Measurements from ENCODE around the gene ATP9B. TPM values are rescaled to one million over a fixed set of nuclear protein-coding genes. Genes with fewer than 3 reads are reported as not detected.

The ATP9B gene
- total RNA-seq, 1 experiment from 2014 or later, result 20.9 TPM

- Mint-ChIP-seq H3K4me3 (no peak overlapping the region; a peak in 1 of 5 replicates), H3K27ac (no peak overlapping the region), H3K36me3 (ENCODE audit: insufficient read depth in 1 of 3, low read depth in 3 of 3) (no peaks in the 10 kb centered on the region), H3K4me1 (peaks cover 0 to 21% of the 10 kb centered on the region in 2 experiments; a peak in 2 of 4 replicates), H3K9me3 (no peaks in the 10 kb centered on the region; a peak in 1 of 5 replicates), H3K27me3 (ENCODE audit: low read depth) (peaks cover 37% of the 10 kb centered on the region)
- Histone ChIP-seq H2AK5ac (ENCODE audit: insufficient read length, low read length) (no peak overlapping the region), H3K27ac (ENCODE audit: insufficient read length, low read depth, low read length) (no peak overlapping the region), H2BK120ac (ENCODE audit: low read depth, low read length, poor library complexity, severe bottlenecking) (no peak overlapping the region), H4K8ac (replicated peaks; ENCODE audit: insufficient read length, low read depth, low read length) (no peak overlapping the region), H3K27me3 (ENCODE audit: insufficient read depth, low read length) (peaks cover 25% of the 10 kb centered on the region), H2BK5ac (ENCODE audit: insufficient read length, low read length) (no peak overlapping the region), H3K18ac (ENCODE audit: insufficient read length, low read depth, low read length) (no peak overlapping the region), H2BK12ac (ENCODE audit: insufficient read length, low read depth, low read length) (no peak overlapping the region), H3K56ac (ENCODE audit: insufficient read length, low read depth, low read length) (no peak overlapping the region), H3K4me1 (ENCODE audit: insufficient read depth, low read length) (no peaks in the 10 kb centered on the region), H4K20me1 (ENCODE audit: control insufficient read depth, insufficient read depth, insufficient read length) (no peaks in the 10 kb centered on the region), H3K9me3 (ENCODE audit: control insufficient read depth, low read depth, low read length) (no peaks in the 10 kb centered on the region), H2BK15ac (ENCODE audit: low read depth, low read length) (no peak overlapping the region), H3K23ac (ENCODE audit: insufficient read length, low read depth, low read length) (no peak overlapping the region), H2AFZ (ENCODE audit: low read length) (no peak overlapping the region), H3K23me2 (ENCODE audit: insufficient read length, low read depth, low read length, poor library complexity, severe bottlenecking) (peaks cover 5% of the 10 kb centered on the region), H2BK20ac (ENCODE audit: low read depth, low read length, poor library complexity, severe bottlenecking) (no peak overlapping the region), H3K79me1 (ENCODE audit: insufficient read depth, low read depth, low read length, poor library complexity, severe bottlenecking) (no peaks in the 10 kb centered on the region), H3K9ac (ENCODE audit: extremely low read depth, insufficient read length, low read length) (no peak overlapping the region), H4K5ac (ENCODE audit: insufficient read length, low read depth, low read length) (no peak overlapping the region), H3K79me2 (ENCODE audit: insufficient read depth, low read length) (no peaks in the 10 kb centered on the region), H3K4me2 (ENCODE audit: insufficient read depth, insufficient read length, low read length) (no peak overlapping the region), H3T11ph (ENCODE audit: low read length) (no peak overlapping the region), H3K4ac (ENCODE audit: low read depth, low read length) (no peak overlapping the region), H4K91ac (ENCODE audit: insufficient read length, low read depth, low read length) (no peak overlapping the region), H3K14ac (ENCODE audit: insufficient read depth, low read length) (no peak overlapping the region)
- no CpG with 5 or more reads among the region's 16 CpGs for WGBS (ENCODE audit: extremely low coverage, insufficient read length, low lambda C conversion rate)
- TF ChIP-seq, protein P1, sequence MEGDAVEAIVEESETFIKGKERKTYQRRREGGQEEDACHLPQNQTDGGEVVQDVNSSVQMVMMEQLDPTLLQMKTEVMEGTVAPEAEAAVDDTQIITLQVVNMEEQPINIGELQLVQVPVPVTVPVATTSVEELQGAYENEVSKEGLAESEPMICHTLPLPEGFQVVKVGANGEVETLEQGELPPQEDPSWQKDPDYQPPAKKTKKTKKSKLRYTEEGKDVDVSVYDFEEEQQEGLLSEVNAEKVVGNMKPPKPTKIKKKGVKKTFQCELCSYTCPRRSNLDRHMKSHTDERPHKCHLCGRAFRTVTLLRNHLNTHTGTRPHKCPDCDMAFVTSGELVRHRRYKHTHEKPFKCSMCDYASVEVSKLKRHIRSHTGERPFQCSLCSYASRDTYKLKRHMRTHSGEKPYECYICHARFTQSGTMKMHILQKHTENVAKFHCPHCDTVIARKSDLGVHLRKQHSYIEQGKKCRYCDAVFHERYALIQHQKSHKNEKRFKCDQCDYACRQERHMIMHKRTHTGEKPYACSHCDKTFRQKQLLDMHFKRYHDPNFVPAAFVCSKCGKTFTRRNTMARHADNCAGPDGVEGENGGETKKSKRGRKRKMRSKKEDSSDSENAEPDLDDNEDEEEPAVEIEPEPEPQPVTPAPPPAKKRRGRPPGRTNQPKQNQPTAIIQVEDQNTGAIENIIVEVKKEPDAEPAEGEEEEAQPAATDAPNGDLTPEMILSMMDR (conservative IDR thresholded peaks at IDR 0.05), result no peak
- no peak for DNase-seq
These were observed 333.0 kb downstream of the ATP9B start for GRCh38 chr18:79402209-79402576.
